ENCODE data around the gene PHRF1. TPM values are rescaled to one million over a fixed set of nuclear protein-coding genes. Genes with fewer than 3 reads are reported as not detected.

The PHRF1 gene
- total RNA-seq, 4 donors from 2014 or later, result 18.3 to 31.0 (median 19.3) TPM

DNA sequence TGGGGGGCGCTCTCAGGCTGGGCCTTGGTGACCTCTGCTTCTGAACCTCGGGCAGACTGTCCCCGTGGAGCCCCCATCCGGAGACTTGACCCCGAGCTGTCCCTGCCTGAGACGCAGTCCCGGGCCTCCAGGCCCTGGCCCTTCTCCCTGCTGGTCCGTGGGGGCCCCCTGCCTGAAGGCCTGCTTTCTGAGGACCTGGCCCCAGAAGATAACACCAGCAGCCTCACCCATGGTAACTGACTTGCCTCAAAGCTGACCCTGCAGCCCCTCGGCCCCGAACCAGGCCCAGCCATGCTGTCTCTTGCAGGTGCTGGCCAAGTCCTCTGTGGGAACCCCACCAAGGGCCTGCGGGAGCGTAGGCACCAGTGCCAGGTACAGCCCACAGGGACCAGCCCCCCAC lies 24.7 kb upstream of the PHRF1 start:
- Histone ChIP-seq H3K27me3 (no peaks in the 10 kb centered on the region), H3K27ac (no peak overlapping the region), H3K4me3 (replicated peaks in 1 of 3) (no peak overlapping the region), H3K36me3 (no peaks in the 10 kb centered on the region), H3K9me3 (no peaks in the 10 kb centered on the region), H3K4me1 (peaks cover 13 to 23% of the 10 kb centered on the region in 2 donors)
- TF ChIP-seq, protein P1, sequence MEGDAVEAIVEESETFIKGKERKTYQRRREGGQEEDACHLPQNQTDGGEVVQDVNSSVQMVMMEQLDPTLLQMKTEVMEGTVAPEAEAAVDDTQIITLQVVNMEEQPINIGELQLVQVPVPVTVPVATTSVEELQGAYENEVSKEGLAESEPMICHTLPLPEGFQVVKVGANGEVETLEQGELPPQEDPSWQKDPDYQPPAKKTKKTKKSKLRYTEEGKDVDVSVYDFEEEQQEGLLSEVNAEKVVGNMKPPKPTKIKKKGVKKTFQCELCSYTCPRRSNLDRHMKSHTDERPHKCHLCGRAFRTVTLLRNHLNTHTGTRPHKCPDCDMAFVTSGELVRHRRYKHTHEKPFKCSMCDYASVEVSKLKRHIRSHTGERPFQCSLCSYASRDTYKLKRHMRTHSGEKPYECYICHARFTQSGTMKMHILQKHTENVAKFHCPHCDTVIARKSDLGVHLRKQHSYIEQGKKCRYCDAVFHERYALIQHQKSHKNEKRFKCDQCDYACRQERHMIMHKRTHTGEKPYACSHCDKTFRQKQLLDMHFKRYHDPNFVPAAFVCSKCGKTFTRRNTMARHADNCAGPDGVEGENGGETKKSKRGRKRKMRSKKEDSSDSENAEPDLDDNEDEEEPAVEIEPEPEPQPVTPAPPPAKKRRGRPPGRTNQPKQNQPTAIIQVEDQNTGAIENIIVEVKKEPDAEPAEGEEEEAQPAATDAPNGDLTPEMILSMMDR (IDR thresholded peaks at IDR 0.05), result no peak
- no peak for TF ChIP-seq POLR2A (IDR thresholded peaks at IDR 0.05)
- DNase-seq, result no peak
- 85 to 96% methylated on average over 5 to 8 of the region's 12 CpGs for WGBS, 2 donors
- intact Hi-C loops (cut with DNase I), result loop anchor here (5.0 kb wide), 1 partner anchor 176 kb away; no protein-coding TSS in a partner anchor

DNA sequence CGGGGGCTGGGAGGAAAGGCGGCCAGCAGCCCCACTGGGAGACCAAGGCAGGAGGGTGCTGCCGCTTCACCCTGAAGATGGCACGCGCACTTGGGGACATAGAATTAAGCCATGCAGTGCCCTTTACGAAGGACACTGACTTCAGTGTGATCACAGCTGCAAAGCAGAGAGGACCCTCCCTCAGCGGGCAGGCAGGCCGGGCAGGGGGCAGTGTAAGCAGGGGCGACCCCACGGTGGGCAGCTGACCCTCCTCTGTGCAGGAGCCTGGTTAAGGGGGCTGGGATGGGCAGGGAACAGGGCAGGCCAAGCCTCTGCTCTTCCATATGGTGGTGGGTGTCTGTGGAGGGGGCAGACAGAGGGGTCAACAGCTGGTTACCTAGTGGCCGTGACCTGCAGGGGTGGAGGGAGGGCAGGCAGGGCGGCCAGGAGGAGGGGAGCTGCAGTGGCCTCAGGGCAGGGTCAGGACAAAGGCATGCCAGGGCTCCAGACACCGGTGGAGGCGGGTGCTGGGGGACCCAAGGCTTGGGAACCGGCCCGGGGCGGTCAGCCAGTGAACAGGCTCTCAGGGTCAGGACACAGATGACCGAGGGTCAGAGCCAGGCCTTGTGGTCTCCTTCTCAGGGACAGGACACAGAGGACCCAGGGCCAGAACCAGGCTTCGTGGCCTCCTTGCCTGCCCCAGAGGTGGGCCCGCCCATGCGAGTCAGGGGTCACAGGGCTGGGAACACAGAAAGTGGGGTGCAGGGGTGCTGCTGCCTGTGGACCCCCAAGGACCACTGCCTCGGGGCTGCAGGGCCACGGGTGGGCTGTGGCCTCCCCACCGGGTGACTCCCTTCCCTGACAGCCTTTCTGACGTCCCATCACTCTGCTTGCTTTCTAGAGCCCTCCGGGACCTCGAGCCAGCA lies 22.9 kb upstream of the PHRF1 start:
- no peak for TF ChIP-seq POLR2A (IDR thresholded peaks at IDR 0.05)
- TF ChIP-seq, protein P1 (IDR thresholded peaks at IDR 0.05), result no peak
- Histone ChIP-seq H3K4me1 (peaks cover 13 to 23% of the 10 kb centered on the region in 2 donors), H3K9me3 (no peaks in the 10 kb centered on the region), H3K27ac (no peak overlapping the region), H3K27me3 (no peaks in the 10 kb centered on the region), H3K36me3 (no peaks in the 10 kb centered on the region), H3K4me3 (replicated peaks in 1 of 3) (no peak overlapping the region)
- DNase-seq, result no peak
- WGBS, 2 donors, result 82 to 88% methylated on average over 20 to 26 of the region's 27 CpGs
- intact Hi-C loops (cut with DNase I), result loop anchor here (5.0 kb wide), 1 partner anchor 174 kb away; no protein-coding TSS in a partner anchor

DNA sequence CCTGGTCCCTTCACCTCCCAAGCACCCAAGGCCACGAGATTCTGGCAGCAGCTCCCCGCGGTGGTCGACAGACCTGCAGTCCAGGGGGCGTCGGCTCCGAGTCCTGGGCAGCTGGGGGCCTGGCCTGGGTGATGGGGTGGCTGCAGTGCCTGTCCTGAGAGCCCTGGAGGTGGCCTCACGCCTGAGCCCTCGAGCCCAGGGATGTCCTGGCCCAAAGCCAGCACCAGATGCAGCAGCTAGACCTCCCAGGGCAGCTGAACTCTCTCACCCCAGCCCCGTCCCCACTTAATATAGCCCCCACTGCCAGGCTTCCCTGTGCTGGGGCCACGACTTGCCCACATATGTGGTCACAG lies 22.3 kb upstream of the PHRF1 start:
- H3K4me3 ChIP-seq (replicated peaks in 1 of 3), result no peak overlapping the region
- no peaks in the 10 kb centered on the region for H3K27me3 ChIP-seq
- no peak overlapping the region for H3K27ac ChIP-seq
- WGBS, 2 donors, result 48 to 57% methylated on average over 9 of the region's 11 CpGs
- H3K36me3 ChIP-seq, result no peaks in the 10 kb centered on the region
- peak in 1 of 2 donors; percentile 28 for DNase-seq
- H3K4me1 ChIP-seq, result peaks cover 13 to 23% of the 10 kb centered on the region in 2 donors
- no peaks in the 10 kb centered on the region for H3K9me3 ChIP-seq
- TF ChIP-seq, protein P1 (IDR thresholded peaks at IDR 0.05), result no peak
- TF ChIP-seq POLR2A (IDR thresholded peaks at IDR 0.05), result no peak
- intact Hi-C loops (cut with DNase I), result loop anchor here (5.0 kb wide), 1 partner anchor 173 kb away; no protein-coding TSS in a partner anchor

DNA sequence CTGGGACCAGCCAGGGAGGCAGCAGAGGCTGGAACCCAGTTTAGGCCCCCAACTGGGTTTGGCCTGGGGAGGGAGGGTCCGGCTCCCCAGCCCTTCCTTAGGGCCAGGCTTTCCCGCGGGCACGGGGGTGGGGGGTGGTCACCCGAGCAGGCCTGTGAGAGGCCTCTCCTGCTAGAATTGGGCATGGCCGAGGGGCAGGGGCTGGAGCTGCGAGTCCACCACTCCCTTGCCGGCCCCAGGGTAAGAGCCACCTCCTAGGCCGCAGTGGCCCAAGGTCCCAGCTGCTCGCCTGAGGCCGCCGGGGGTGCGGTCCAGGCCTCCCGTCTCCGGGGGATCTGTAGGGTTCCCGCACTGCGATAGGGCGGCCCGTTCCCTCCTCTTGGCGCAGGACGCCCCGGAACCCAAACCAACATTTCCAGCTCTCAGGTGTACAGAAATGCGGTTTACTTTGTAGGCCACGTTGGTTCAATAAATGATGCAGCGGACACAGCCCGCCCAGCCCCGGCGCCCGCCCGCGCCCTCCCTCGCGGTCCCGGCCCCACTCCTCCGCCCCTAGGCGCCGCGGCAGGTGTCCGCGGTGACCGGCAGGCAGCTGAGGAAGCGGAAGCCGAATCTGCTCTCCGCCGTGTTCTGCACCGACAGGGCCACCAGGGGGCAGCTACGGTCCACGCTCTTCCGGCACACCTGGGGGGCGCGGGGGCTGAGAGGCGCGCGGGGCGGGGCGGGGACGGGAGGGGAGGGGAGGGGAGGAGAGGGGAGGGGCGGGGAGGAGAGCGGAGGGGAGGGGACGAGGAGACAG lies 21.6 kb upstream of the PHRF1 start:
- 6 to 9% methylated on average over 13 to 27 of the region's 60 CpGs for WGBS, 2 donors
- Histone ChIP-seq H3K36me3 (no peaks in the 10 kb centered on the region), H3K27ac (no peak overlapping the region), H3K4me3 (replicated peaks in 1 of 3) (peak overlapping the region in 1 of 3 donors; percentile 37), H3K27me3 (no peaks in the 10 kb centered on the region), H3K4me1 (peaks cover 13 to 25% of the 10 kb centered on the region in 2 donors), H3K9me3 (no peaks in the 10 kb centered on the region)
- intact Hi-C loops (cut with DNase I), result loop anchor here (5.0 kb wide), 1 partner anchor 173 kb away; no protein-coding TSS in a partner anchor
- DNase-seq, result peak; percentile 71 to 82
- TF ChIP-seq POLR2A (IDR thresholded peaks at IDR 0.05), result no peak
- TF ChIP-seq, protein P1 (IDR thresholded peaks at IDR 0.05), result peak; percentile 17 to 74 (median 60)
